Measurements from ENCODE around the gene KIRREL2. TPM values are rescaled to one million over a fixed set of nuclear protein-coding genes. Genes with fewer than 3 reads are reported as not detected.

The KIRREL2 gene
- total RNA-seq, 2 donors from 2014 or later: 1.2 to 3.3 TPM

Other genes with a start within 250 kb of the KIRREL2 start
- gene HAUS5, start 244.2 kb upstream of the KIRREL2 start, total RNA-seq: 10 to 100 TPM; 44.2 to 44.5 TPM
- gene RBM42, start 227.9 kb upstream of the KIRREL2 start, total RNA-seq: 10 to 100 TPM; 69.3 to 79.0 TPM
- under 1 TPM; 0.62 to 0.77 TPM for gene ETV2, start 215.2 kb upstream of the KIRREL2 start, total RNA-seq
- gene COX6B1, start 208.6 kb upstream of the KIRREL2 start, total RNA-seq: 100 to 1,000 TPM; 445 to 472 TPM
- 1 to 10 TPM in 1 of 2 donors, not detected in 1; 4.4 TPM for gene UPK1A, start 190.4 kb upstream of the KIRREL2 start, total RNA-seq
- gene ZBTB32, start 152.4 kb upstream of the KIRREL2 start, total RNA-seq: 100 to 1,000 TPM; 181 to 198 TPM
- 100 to 1,000 TPM in 1 of 2 donors, 10 to 100 TPM in 1; 54.6 to 200 TPM for gene KMT2B, start 138.9 kb upstream of the KIRREL2 start, total RNA-seq
- 100 to 1,000 TPM in 1 of 2 donors, 10 to 100 TPM in 1; 74.6 to 245 TPM for gene IGFLR1, start 114.5 kb upstream of the KIRREL2 start, total RNA-seq
- gene U2AF1L4, start 111.5 kb upstream of the KIRREL2 start, total RNA-seq: 10 to 100 TPM; 33.8 to 69.0 TPM
- 10 to 100 TPM; 43.2 to 49.4 TPM for gene PSENEN, start 111.3 kb upstream of the KIRREL2 start, total RNA-seq
- 10 to 100 TPM; 11.2 to 25.0 TPM for gene LIN37, start 108.3 kb upstream of the KIRREL2 start, total RNA-seq
- under 1 TPM; 0.32 to 0.99 TPM for gene HSPB6, start 99.9 kb upstream of the KIRREL2 start, total RNA-seq
- 10 to 100 TPM; 28.3 to 49.4 TPM for gene PROSER3, start 98.7 kb upstream of the KIRREL2 start, total RNA-seq
- gene ARHGAP33, start 81.3 kb upstream of the KIRREL2 start, total RNA-seq: 100 to 1,000 TPM in 1 of 2 donors, 10 to 100 TPM in 1; 38.7 to 106 TPM
- not detected for gene PRODH2, start 44.1 kb upstream of the KIRREL2 start, total RNA-seq
- under 1 TPM in 1 of 2 donors, not detected in 1; 0.10 TPM for gene NPHS1, start 4.4 kb upstream of the KIRREL2 start, total RNA-seq
- gene APLP1, start 11.7 kb downstream of the KIRREL2 start, total RNA-seq: 1 to 10 TPM; 2.9 to 9.3 TPM
- gene NFKBID, start 43.6 kb downstream of the KIRREL2 start, total RNA-seq: 100 to 1,000 TPM in 1 of 2 donors, 10 to 100 TPM in 1; 58.9 to 144 TPM
- 10 to 100 TPM; 40.0 to 48.5 TPM for gene HCST, start 45.6 kb downstream of the KIRREL2 start, total RNA-seq
- under 1 TPM in 1 of 2 donors, not detected in 1; 0.75 TPM for gene TYROBP, start 51.4 kb downstream of the KIRREL2 start, total RNA-seq
- gene LRFN3, start 79.5 kb downstream of the KIRREL2 start, total RNA-seq: 10 to 100 TPM in 1 of 2 donors, 1 to 10 TPM in 1; 6.4 to 10.1 TPM
- gene SDHAF1, start 138.3 kb downstream of the KIRREL2 start, total RNA-seq: 10 to 100 TPM; 23.0 to 24.7 TPM
- 1 to 10 TPM; 1.8 to 2.6 TPM for gene SYNE4, start 151.9 kb downstream of the KIRREL2 start, total RNA-seq
- 10 to 100 TPM; 50.4 to 74.0 TPM for gene ALKBH6, start 157.3 kb downstream of the KIRREL2 start, total RNA-seq
- gene CLIP3, start 176.0 kb downstream of the KIRREL2 start, total RNA-seq: under 1 TPM; 0.66 to 0.96 TPM
- gene THAP8, start 197.4 kb downstream of the KIRREL2 start, total RNA-seq: 1 to 10 TPM; 3.5 to 4.1 TPM
- gene WDR62, start 198.0 kb downstream of the KIRREL2 start, total RNA-seq: 10 to 100 TPM; 17.5 to 84.0 TPM

All from activated naive CD4-positive, alpha-beta T cell treated with anti-CD3 and anti-CD28 coated beads, Interleukin-2, amount 50 U/mL, for 72 hours (primary cell).